Esophagus squamous epithelium (tissue), 5 donors: ENCODE data around the gene LRG1. TPM values are rescaled to one million over a fixed set of nuclear protein-coding genes. Genes with fewer than 3 reads are reported as not detected.

Source experiments
- DNase-seq: peaks from one replicate; lab custom pipeline; 2025; lab: John Stamatoyannopoulos, UW
- H3K27ac ChIP-seq, 4 donors: fragments of 200-600 bp; sonication (generic); one replicate each; pipeline ENCODE4 v1.5.1; 2016 to 2019; ENCODE audit warnings: mild to moderate bottlenecking in 1 of 4
- H3K27me3 ChIP-seq, 4 donors: fragments of 200-600 bp; sonication (generic); 1 replicate in 3 of 4; 2 replicates in 1 of 4; pipeline versions ENCODE4 v1.5.1 to v1.6.0; 2017 to 2021; ENCODE audit warnings: antibody characterized with exemption in 1 of 4
- H3K36me3 ChIP-seq, 3 donors: fragments of 200-600 bp; sonication (generic); one replicate each; pipeline ENCODE4 v1.5.1; 2016 to 2019
- H3K4me1 ChIP-seq, 3 donors: fragments of 200-600 bp; sonication (generic); one replicate each; pipeline ENCODE4 v1.5.1; 2017 to 2019
- H3K4me3 ChIP-seq, 4 donors: fragments of 200-600 bp; sonication (generic); 1 replicate in 3 of 4; 2 replicates in 1 of 4; pipeline ENCODE4 v1.5.1; 2016 to 2019; ENCODE audit warnings: mild to moderate bottlenecking in 2 of 4, moderate library complexity in 1 of 4
- H3K9me3 ChIP-seq, 3 donors: fragments of 200-600 bp; sonication (generic); one replicate each; pipeline ENCODE4 v1.5.1; 2016 to 2019
- POLR2A ChIP-seq, 4 donors: fragments of 450-650 bp; IDR thresholded peaks; one replicate each; pipeline ENCODE4 v1.6.1; 2017; ENCODE audit warnings: antibody characterized with exemption in 4 of 4, mild to moderate bottlenecking in 4 of 4, moderate library complexity in 3 of 4
- WGBS, 2 donors: methylation state at CpG; one replicate each; pipeline ENCODE4 v1.1.5; 2018; 5-methylcytosine and 5-hydroxymethylcytosine counted together
- intact Hi-C: fragments of 100-400 bp; cut with DNase I; formaldehyde crosslinking; loops from one replicate; pipeline ENCODE4 v1.15.0; 2022
- total RNA-seq, 4 donors: library from RNA; depleted of rRNA; stranded (reverse); fragments of >200 nt; gene quantifications; one replicate each; pipeline ENCODE4 v1.1.0, GENCODE V29; 2016
- TF ChIP-seq, protein P1 (sequence below), 6 experiments: fragments of 450-650 bp in 4 of 6; fragments of 200-600 bp in 2 of 6; sonication (generic) in 2 of 6; IDR thresholded peaks; one replicate each; pipeline ENCODE4 v1.5.1; 2016 to 2019; ENCODE audit warnings: antibody characterized with exemption in 6 of 6, mild to moderate bottlenecking in 4 of 6, moderate library complexity in 4 of 6
- donor health status: DM: yes; HTN: yes; CAD: no.

Gene LRG1
- total RNA-seq, 4 donors from 2014 or later = 3.8 to 53.0 (median 21.1) TPM

DNA sequence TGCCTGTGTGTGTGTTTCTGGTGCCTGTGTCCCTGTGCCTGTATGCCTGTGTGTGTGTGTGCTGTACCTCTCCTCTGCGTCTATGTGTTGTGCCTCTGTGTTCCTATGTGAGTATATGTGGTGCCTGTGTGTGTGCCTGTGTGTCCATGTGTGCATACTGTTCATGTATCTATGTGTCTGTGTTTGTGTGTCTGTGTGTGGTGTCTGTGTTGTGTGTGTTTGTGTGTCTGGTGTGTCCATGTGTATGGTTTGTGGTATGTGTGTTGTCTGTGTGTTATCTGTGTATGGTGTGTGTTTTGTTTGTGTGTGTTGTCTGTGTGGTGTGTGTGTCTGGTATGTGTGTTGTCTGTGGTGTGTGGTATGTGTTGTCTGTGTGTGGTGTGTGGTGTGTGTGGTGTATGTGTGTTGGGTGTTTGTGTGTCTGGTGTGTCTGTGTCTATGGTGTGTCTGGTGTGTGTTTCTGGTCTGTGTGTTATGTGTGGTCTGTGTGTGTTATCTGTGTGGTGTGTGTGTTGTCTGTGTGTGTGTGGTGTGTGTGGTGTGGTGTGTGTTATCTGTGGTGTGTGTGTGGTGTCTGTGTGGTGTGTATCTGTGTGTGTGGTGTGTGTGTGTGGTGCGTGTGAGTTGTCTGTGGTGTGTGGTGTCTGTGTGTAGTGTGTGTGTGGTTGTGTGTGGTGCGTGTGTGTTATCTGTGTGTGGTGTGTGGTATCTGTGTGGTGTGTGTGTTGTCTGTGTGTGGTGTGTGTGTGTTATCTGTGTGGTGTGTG, 47.3 kb downstream of the LRG1 start:
- H3K9me3 ChIP-seq = no peaks in the 10 kb centered on the region
- H3K27ac ChIP-seq = no peak overlapping the region
- no peaks in the 10 kb centered on the region for H3K27me3 ChIP-seq
- TF ChIP-seq, protein P1, sequence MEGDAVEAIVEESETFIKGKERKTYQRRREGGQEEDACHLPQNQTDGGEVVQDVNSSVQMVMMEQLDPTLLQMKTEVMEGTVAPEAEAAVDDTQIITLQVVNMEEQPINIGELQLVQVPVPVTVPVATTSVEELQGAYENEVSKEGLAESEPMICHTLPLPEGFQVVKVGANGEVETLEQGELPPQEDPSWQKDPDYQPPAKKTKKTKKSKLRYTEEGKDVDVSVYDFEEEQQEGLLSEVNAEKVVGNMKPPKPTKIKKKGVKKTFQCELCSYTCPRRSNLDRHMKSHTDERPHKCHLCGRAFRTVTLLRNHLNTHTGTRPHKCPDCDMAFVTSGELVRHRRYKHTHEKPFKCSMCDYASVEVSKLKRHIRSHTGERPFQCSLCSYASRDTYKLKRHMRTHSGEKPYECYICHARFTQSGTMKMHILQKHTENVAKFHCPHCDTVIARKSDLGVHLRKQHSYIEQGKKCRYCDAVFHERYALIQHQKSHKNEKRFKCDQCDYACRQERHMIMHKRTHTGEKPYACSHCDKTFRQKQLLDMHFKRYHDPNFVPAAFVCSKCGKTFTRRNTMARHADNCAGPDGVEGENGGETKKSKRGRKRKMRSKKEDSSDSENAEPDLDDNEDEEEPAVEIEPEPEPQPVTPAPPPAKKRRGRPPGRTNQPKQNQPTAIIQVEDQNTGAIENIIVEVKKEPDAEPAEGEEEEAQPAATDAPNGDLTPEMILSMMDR (IDR thresholded peaks at IDR 0.05) = no peak
- TF ChIP-seq POLR2A (IDR thresholded peaks at IDR 0.05) = no peak
- no peak overlapping the region for H3K4me3 ChIP-seq
- H3K36me3 ChIP-seq = peaks cover 22 to 92% (median 33%) of the 10 kb centered on the region in 3 donors
- intact Hi-C loops = no loop called here
- WGBS, 2 donors = 100% methylated on average over 2 to 3 of the region's 3 CpGs
- DNase-seq = no peak
- H3K4me1 ChIP-seq = no peaks in the 10 kb centered on the region

DNA sequence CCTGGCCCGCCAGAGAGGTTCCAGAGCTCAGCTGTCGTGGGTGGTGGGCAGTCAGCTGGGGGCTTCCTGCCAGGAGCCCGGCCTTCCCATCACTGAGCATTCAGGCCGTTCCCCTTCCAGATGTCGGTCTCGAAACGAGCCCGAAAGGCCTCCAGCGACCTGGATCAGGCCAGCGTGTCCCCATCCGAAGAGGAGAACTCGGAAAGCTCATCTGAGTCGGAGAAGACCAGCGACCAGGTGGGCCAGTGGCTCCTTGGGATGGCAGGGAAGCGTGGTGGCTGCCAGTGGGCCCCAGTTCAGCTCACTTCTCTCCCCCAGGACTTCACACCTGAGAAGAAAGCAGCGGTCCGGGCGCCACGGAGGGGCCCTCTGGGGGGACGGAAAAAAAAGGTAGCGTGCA, 48.4 kb downstream of the LRG1 start:
- WGBS, 2 donors = 80 to 96% methylated on average over 4 to 5 of the region's 21 CpGs
- H3K27me3 ChIP-seq = no peaks in the 10 kb centered on the region
- H3K9me3 ChIP-seq = no peaks in the 10 kb centered on the region
- TF ChIP-seq, protein P1 (IDR thresholded peaks at IDR 0.05) = no peak
- TF ChIP-seq POLR2A (IDR thresholded peaks at IDR 0.05) = no peak
- no peaks in the 10 kb centered on the region for H3K4me1 ChIP-seq
- DNase-seq = no peak
- H3K36me3 ChIP-seq = peaks cover 22 to 92% (median 32%) of the 10 kb centered on the region in 3 donors
- no peak overlapping the region for H3K4me3 ChIP-seq
- no peak overlapping the region for H3K27ac ChIP-seq
- intact Hi-C loops = no loop called here

DNA sequence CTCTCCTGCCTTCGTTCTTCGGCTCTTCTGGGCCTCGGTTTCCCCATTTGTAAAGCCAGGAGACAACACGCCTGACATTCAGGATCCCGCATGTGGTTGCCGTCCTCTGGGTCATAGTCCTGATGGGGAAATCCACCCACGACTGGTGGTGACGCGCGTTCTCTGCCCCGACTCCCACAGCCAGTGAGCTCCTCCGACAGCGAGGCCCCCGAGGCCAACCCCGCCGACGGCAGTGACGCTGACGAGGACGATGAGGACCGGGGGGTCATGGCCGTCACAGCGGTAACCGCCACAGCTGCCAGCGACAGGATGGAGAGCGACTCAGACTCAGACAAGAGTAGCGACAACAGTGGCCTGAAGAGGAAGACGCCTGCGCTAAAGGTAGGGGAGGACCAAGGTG, 51.3 kb downstream of the LRG1 start:
- Histone ChIP-seq H3K4me1 (no peaks in the 10 kb centered on the region), H3K36me3 (peaks cover 9 to 78% (median 11%) of the 10 kb centered on the region in 3 donors), H3K27ac (no peak overlapping the region), H3K9me3 (no peaks in the 10 kb centered on the region), H3K4me3 (no peak overlapping the region), H3K27me3 (no peaks in the 10 kb centered on the region)
- intact Hi-C loops = no loop called here
- WGBS, 2 donors = 91 to 97% methylated on average over 11 to 21 of the region's 29 CpGs
- no peak for DNase-seq
- TF ChIP-seq, protein P1 (IDR thresholded peaks at IDR 0.05) = no peak
- no peak for TF ChIP-seq POLR2A (IDR thresholded peaks at IDR 0.05)

DNA sequence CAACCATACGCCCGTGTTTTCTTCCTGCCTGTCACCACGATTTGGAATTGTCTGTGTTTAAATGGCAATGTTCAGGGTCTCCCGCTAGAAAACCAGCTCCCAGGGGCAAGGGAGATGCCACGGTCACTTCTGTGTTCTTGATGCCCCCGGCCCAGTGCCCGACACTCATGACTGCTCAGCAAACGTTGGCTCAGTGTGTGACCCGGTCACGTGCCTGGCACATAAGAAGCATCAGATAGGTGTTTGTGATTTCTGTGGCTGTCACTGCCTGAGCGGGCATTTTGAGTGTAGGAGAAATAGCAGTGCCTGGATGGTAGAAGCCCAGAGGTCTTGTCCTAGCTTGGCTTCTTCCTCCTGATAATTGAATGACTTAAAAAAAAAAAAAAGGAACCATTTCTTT, 52.3 kb downstream of the LRG1 start:
- Histone ChIP-seq H3K36me3 (peaks cover 4 to 84% (median 9%) of the 10 kb centered on the region in 3 donors), H3K4me1 (no peaks in the 10 kb centered on the region), H3K4me3 (no peak overlapping the region), H3K27me3 (no peaks in the 10 kb centered on the region), H3K27ac (no peak overlapping the region), H3K9me3 (no peaks in the 10 kb centered on the region)
- intact Hi-C loops = no loop called here
- TF ChIP-seq POLR2A (IDR thresholded peaks at IDR 0.05) = no peak
- TF ChIP-seq, protein P1 (IDR thresholded peaks at IDR 0.05) = no peak
- 85 to 90% methylated on average over 9 to 10 of the region's 11 CpGs for WGBS, 2 donors
- no peak for DNase-seq

Other genes with a start within 250 kb of the LRG1 start
- gene TMIGD2, start 237.6 kb downstream of the LRG1 start, total RNA-seq = under 1 TPM in 3 of 4 donors, not detected in 1; 0.22 to 0.76 (median 0.38) TPM
- gene FSD1, start 235.4 kb downstream of the LRG1 start, total RNA-seq = under 1 TPM in 2 of 4 donors, not detected in 2; 0.18 to 0.61 TPM
- gene STAP2, start 201.2 kb downstream of the LRG1 start, total RNA-seq = 100 to 1,000 TPM in 1 of 4 donors, 10 to 100 TPM in 3; 61.4 to 131 (median 82.5) TPM
- gene MPND, start 196.5 kb downstream of the LRG1 start, total RNA-seq = 10 to 100 TPM in 1 of 4 donors, 1 to 10 TPM in 3; 2.5 to 11.1 (median 6.5) TPM
- gene SH3GL1, start 139.5 kb downstream of the LRG1 start, total RNA-seq = 100 to 1,000 TPM in 2 of 4 donors, 10 to 100 TPM in 2; 67.4 to 131 (median 91.2) TPM
- gene CHAF1A, start 137.4 kb downstream of the LRG1 start, total RNA-seq = 10 to 100 TPM in 3 of 4 donors, 1 to 10 TPM in 1; 7.6 to 20.9 (median 11.9) TPM
- gene UBXN6, start 82.2 kb downstream of the LRG1 start, total RNA-seq = 10 to 100 TPM; 40.7 to 72.9 (median 50.8) TPM
- gene HDGFL2, start 67.7 kb downstream of the LRG1 start, total RNA-seq = 10 to 100 TPM; 18.4 to 28.8 (median 20.5) TPM
- gene PLIN4, start 21.6 kb downstream of the LRG1 start, total RNA-seq = 1 to 10 TPM; 1.4 to 6.7 (median 2.4) TPM
- gene PLIN5, start 4.8 kb downstream of the LRG1 start, total RNA-seq = 10 to 100 TPM in 1 of 4 donors, 1 to 10 TPM in 3; 1.9 to 12.9 (median 5.2) TPM
- gene SEMA6B, start 19.6 kb upstream of the LRG1 start, total RNA-seq = 1 to 10 TPM in 2 of 4 donors, under 1 TPM in 2; 0.61 to 4.3 (median 1.8) TPM
- gene TNFAIP8L1, start 99.5 kb upstream of the LRG1 start, total RNA-seq = 1 to 10 TPM; 3.6 to 6.2 (median 4.4) TPM
- gene MYDGF, start 130.3 kb upstream of the LRG1 start, total RNA-seq = 10 to 100 TPM; 33.2 to 52.5 (median 41.5) TPM
- 10 to 100 TPM; 32.8 to 51.5 (median 47.7) TPM for gene DPP9, start 183.8 kb upstream of the LRG1 start, total RNA-seq